OCI-LY7 (cell line): Measurements from ENCODE around the gene TEDC1. TPM values are rescaled to one million over a fixed set of nuclear protein-coding genes. Genes with fewer than 3 reads are reported as not detected.

Experiments
- BruUV-seq: library from RNA; stranded (reverse); fragments of 400-500 nt; replicated peaks from 2 replicates; lab custom pipeline; 2021; lab: Mats Ljungman, UMichigan
- CTCF ChIA-PET: fragments of 300-600 bp; sonication (Branson Sonifier 250); formaldehyde crosslinking; loops from one replicate; lab custom pipeline; 2022; ENCODE audit warnings: antibody characterized with exemption; ENCODE audit not compliant: unreplicated experiment; lab: Charles Lee
- POLR2A ChIA-PET: fragments of 300-600 bp; sonication (Branson Sonifier 250); formaldehyde crosslinking; loops from one replicate; lab custom pipeline; 2022; ENCODE audit warnings: antibody characterized with exemption; lab: Charles Lee
- DNase-seq: peaks from one replicate; pipeline ENCODE4 v3.0.0-alpha.2; 2015; ENCODE audit warnings: low spot score
- H2AFZ ChIP-seq: fragments of 200-600 bp; sonication (generic), shearing (Covaris generic); 2 replicates; pipeline ENCODE4 v1.6.1; 2014; ENCODE audit warnings: mild to moderate bottlenecking, antibody characterized with exemption, low read length, moderate library complexity
- H3K27ac ChIP-seq: fragments of 200-600 bp; sonication (generic); 2 replicates; pipeline ENCODE4 v1.5.1; 2014; ENCODE audit warnings: mixed run types, low read depth, mild to moderate bottlenecking, moderate library complexity, low read length, inconsistent platforms; ENCODE audit not compliant: poor library complexity, severe bottlenecking
- H3K36me3 ChIP-seq: fragments of 200-600 bp; sonication (generic); 2 replicates; pipeline ENCODE4 v1.6.1; 2014; ENCODE audit warnings: mild to moderate bottlenecking, antibody characterized with exemption, low read length, moderate library complexity, mixed read lengths; ENCODE audit not compliant: insufficient read depth
- H3K4me1 ChIP-seq: fragments of 200-600 bp; sonication (generic); 2 replicates; pipeline ENCODE4 v1.5.1; 2014; ENCODE audit warnings: mild to moderate bottlenecking, low read length; ENCODE audit not compliant: insufficient read depth, poor library complexity, severe bottlenecking
- H3K4me2 ChIP-seq: fragments of 200-600 bp; sonication (generic); 2 replicates; pipeline ENCODE4 v1.6.1; 2014; ENCODE audit warnings: mild to moderate bottlenecking, low read length
- H3K4me3 ChIP-seq: fragments of 200-600 bp; sonication (generic); 2 replicates; pipeline ENCODE4 v1.5.1; 2014; ENCODE audit warnings: mild to moderate bottlenecking, low read depth, low read length; ENCODE audit not compliant: poor library complexity, severe bottlenecking
- H3K79me2 ChIP-seq: fragments of 200-600 bp; sonication (generic); 2 replicates; pipeline ENCODE4 v1.6.1; 2016; ENCODE audit warnings: low read depth, mild to moderate bottlenecking, low read length, moderate library complexity, mixed read lengths; ENCODE audit not compliant: insufficient read depth
- H3K9me2 ChIP-seq: fragments of 200-600 bp; sonication (generic); 2 replicates; pipeline ENCODE4 v1.6.1; 2016; ENCODE audit warnings: mild to moderate bottlenecking, low read length, mixed read lengths; ENCODE audit not compliant: insufficient read depth
- H3K9me3 ChIP-seq: fragments of 200-600 bp; sonication (generic); 2 replicates; pipeline ENCODE4 v1.6.1; 2014; ENCODE audit warnings: mild to moderate bottlenecking, mixed run types, low read length, mixed read lengths
- H4K20me1 ChIP-seq: fragments of 200-600 bp; sonication (generic); 2 replicates; pipeline ENCODE4 v1.6.1; 2014; ENCODE audit warnings: mild to moderate bottlenecking, antibody characterized with exemption, low read length, moderate library complexity, mixed read lengths; ENCODE audit not compliant: insufficient read depth
- EZH2phosphoT487 ChIP-seq: fragments of 200-600 bp; sonication (generic); IDR thresholded peaks from 2 replicates; pipeline ENCODE4 v1.6.1; 2018; ENCODE audit warnings: low read depth, borderline replicate concordance, mild to moderate bottlenecking, mixed run types, antibody characterized with exemption, low read length, moderate library complexity, mixed read lengths
- intact Hi-C: fragments of 100-400 bp; cut with micrococcal nuclease; formaldehyde crosslinking; loops from one replicate; pipeline ENCODE4 v1.10.0; 2022; ENCODE audit not compliant: unreplicated experiment
- total RNA-seq, 2 experiments: library from RNA; depleted of rRNA in 1 of 2; stranded (reverse); fragments of >200 nt in 1 of 2; shearing (Covaris generic) in 1 of 2; gene quantifications; 2 replicates each; pipeline ENCODE4 v1.2.3, GENCODE V29; 2014 to 2022
- TF ChIP-seq, protein P1 (sequence below): fragments of 200-600 bp; sonication (generic); conservative IDR thresholded peaks from 2 replicates; pipeline ENCODE4 v1.5.1; 2014; ENCODE audit warnings: mild to moderate bottlenecking, antibody characterized with exemption, low read length, moderate library complexity, mixed read lengths

Gene TEDC1
- total RNA-seq, 2 experiments from 2014 or later, result 53.2 to 55.8 TPM

DNA sequence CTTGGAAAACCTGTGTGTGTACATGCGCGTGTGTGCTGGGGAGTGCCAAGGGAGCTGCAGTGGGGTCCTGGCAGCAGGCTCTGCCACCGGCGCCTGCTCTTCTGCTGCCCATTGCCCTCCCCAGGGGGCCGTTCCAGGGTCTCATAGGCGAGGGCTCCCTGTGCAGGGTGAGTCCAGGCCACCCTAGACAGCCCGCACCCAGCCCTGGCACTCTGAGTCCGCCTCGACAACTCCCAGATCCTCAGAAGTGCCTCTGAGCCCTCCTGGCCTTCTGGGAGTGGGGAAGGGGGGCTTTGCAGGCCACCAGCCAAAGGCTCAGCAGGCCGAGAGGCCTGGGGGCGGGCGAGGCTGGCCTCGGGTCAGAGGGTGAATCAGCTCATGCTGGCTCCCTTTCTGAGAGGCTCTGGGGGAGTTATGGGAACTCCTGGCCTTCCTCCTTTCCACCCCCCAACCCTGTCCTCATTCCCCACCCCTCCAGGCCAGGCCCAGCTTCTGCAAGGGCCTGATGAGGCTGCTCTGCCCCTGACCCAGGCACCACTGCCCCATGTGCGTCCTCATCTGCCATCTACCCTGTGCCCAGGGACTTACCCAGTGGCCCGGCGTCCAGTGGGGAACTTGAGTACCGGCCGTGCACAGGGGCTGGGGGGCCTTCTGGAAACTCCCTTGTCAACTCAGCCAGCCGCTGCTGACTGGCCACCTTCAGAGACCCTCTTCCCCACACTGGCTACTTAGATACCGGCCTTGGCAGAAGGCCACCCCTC is 2.1 kb upstream of the TEDC1 start:
- Histone ChIP-seq H3K36me3 (peaks cover 9% of the 10 kb centered on the region; the same call in 1 of the 2 replicates), H3K4me1 (peaks cover 37% of the 10 kb centered on the region), H3K9me3 (no peaks in the 10 kb centered on the region), H2AFZ (no peak overlapping the region), H3K9me2 (no peaks in the 10 kb centered on the region), H3K79me2 (0 out of 2 replicates have a peak, but pooled peaks cover 6% of the 10 kb centered on the region), H3K27ac (peak overlapping the region; percentile 72), H3K4me3 (peak overlapping the region; percentile 87), H3K4me2 (peak overlapping the region; percentile 87), H4K20me1 (peaks cover 4% of the 10 kb centered on the region; the same call in 1 of the 2 replicates)
- TSS peak; percentile 51 for BruUV-seq
- DNase-seq, result no peak
- intact Hi-C loops, result no loop called here
- ChIA-PET POLR2A (interaction anchor here (0.6 kb wide), 1 partner anchor 115 kb away, joined by 5 read pairs; no protein-coding TSS in a partner anchor), CTCF (interaction anchor here (0.6 kb wide), 1 partner anchor 40 kb away, joined by 3 read pairs; no protein-coding TSS in a partner anchor)
- TF ChIP-seq EZH2phosphoT487, result no peak
- TF ChIP-seq, protein P1, sequence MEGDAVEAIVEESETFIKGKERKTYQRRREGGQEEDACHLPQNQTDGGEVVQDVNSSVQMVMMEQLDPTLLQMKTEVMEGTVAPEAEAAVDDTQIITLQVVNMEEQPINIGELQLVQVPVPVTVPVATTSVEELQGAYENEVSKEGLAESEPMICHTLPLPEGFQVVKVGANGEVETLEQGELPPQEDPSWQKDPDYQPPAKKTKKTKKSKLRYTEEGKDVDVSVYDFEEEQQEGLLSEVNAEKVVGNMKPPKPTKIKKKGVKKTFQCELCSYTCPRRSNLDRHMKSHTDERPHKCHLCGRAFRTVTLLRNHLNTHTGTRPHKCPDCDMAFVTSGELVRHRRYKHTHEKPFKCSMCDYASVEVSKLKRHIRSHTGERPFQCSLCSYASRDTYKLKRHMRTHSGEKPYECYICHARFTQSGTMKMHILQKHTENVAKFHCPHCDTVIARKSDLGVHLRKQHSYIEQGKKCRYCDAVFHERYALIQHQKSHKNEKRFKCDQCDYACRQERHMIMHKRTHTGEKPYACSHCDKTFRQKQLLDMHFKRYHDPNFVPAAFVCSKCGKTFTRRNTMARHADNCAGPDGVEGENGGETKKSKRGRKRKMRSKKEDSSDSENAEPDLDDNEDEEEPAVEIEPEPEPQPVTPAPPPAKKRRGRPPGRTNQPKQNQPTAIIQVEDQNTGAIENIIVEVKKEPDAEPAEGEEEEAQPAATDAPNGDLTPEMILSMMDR, result no peak

DNA sequence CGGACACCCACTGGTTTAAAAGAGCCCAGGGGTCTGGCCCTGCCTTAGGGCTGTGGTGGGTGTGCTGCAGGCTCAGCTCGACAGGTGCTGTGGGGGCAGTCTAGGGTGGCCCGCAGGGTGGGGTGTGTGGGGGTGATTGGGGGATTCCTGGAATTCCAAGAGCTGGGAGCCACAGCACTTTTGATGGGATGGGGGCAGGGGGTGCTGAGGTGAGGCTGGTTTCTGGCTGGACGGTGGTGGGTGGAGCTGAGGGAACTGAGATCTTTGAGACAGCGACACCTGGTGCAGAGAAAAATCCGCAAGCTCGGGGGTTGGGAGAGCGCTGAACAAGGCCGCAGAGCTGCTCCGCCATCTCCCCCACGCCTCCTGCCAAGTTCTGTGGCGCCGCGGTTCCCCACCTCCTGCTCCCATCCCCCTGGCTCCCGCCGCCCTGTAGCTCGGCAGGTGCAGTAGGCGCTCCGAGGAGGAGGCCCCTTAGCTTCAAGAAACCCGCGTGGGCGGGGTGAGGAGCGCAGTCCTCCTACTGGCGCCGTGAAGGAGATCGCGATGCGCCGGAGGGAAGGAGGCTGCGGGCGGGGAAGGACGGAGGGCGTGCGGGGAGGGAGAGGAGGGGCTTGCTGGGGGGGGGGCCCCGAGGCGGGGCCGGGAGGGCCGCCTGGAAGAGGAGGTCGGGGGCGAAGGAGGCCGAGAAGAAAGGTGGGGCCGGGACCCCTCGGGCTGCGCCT is 1.3 kb upstream of the TEDC1 start:
- POLR2A ChIA-PET, result interaction anchor here (0.6 kb wide), 1 partner anchor 116 kb away, joined by 5 read pairs; no protein-coding TSS in a partner anchor
- CTCF ChIA-PET, result interaction anchor here (1.0 kb wide), 1 partner anchor 9 kb away, joined by 5 read pairs; no protein-coding TSS in a partner anchor
- Histone ChIP-seq H3K9me2 (no peaks in the 10 kb centered on the region), H3K36me3 (peaks cover 11% of the 10 kb centered on the region; the same call in 1 of the 2 replicates), H2AFZ (peak overlapping the region; percentile 68), H3K4me3 (peak overlapping the region; percentile 87), H3K27ac (peak overlapping the region; percentile 72), H3K9me3 (no peaks in the 10 kb centered on the region), H3K79me2 (0 out of 2 replicates have a peak, but pooled peaks cover 6% of the 10 kb centered on the region), H3K4me1 (peaks cover 37% of the 10 kb centered on the region), H4K20me1 (peaks cover 4% of the 10 kb centered on the region; the same call in 1 of the 2 replicates), H3K4me2 (peak overlapping the region; percentile 87)
- no TSS peak for BruUV-seq
- intact Hi-C loops, result loop anchor here (1.0 to 2.0 kb wide), 2 partner anchors 43 to 118 kb away; no protein-coding TSS in a partner anchor
- DNase-seq, result peak; percentile 88
- TF ChIP-seq, protein P1, result peak; percentile 79
- TF ChIP-seq EZH2phosphoT487, result no peak
